ENCODE results near the gene TARS3. TPM values are rescaled to one million over a fixed set of nuclear protein-coding genes. Genes with fewer than 3 reads are reported as not detected.

TARS3 gene
- total RNA-seq, 1 donor from 2014 or later, result 8.2 TPM

GRCh38 chr15:101611007-101611406 lies 113.3 kb downstream of the TARS3 start:
- Mint-ChIP-seq H3K36me3 (ENCODE audit: low read depth, unreplicated experiment) (no peaks in the 10 kb centered on the region), H3K27me3 (ENCODE audit: unreplicated experiment) (peaks cover 14% of the 10 kb centered on the region), H3K9me3 (ENCODE audit: unreplicated experiment) (no peaks in the 10 kb centered on the region), H3K27ac (ENCODE audit: unreplicated experiment) (no peak overlapping the region), H3K4me1 (ENCODE audit: unreplicated experiment) (peaks cover 17% of the 10 kb centered on the region), H3K4me3 (ENCODE audit: unreplicated experiment) (no peak overlapping the region)
- DNase-seq (ENCODE audit: low spot score), result no peak
- TF ChIP-seq CTCF (IDR thresholded peaks at IDR 0.05; ENCODE audit: unreplicated experiment), result no peak

GRCh38 chr15:101610611-101611000 lies 113.7 kb downstream of the TARS3 start:
- DNase-seq (ENCODE audit: low spot score), result no peak

GRCh38 chr15:101609742-101610610 lies 114.3 kb downstream of the TARS3 start:
- H3K27me3 Mint-ChIP-seq (ENCODE audit: unreplicated experiment), result peaks cover 11% of the 10 kb centered on the region
- H3K36me3 Mint-ChIP-seq (ENCODE audit: low read depth, unreplicated experiment), result no peaks in the 10 kb centered on the region
- peaks cover 17% of the 10 kb centered on the region for H3K4me1 Mint-ChIP-seq (ENCODE audit: unreplicated experiment)
- DNase-seq (ENCODE audit: low spot score), result no peak
- no peak overlapping the region for H3K27ac Mint-ChIP-seq (ENCODE audit: unreplicated experiment)
- no peak for TF ChIP-seq CTCF (IDR thresholded peaks at IDR 0.05; ENCODE audit: unreplicated experiment)
- H3K9me3 Mint-ChIP-seq (ENCODE audit: unreplicated experiment), result no peaks in the 10 kb centered on the region
- H3K4me3 Mint-ChIP-seq (ENCODE audit: unreplicated experiment), result no peak overlapping the region

More at GRCh38 chr15:101610611-101611000, 113.7 kb downstream of the TARS3 start:
- H3K4me1 Mint-ChIP-seq (ENCODE audit: unreplicated experiment), result peaks cover 16% of the 10 kb centered on the region
- H3K36me3 Mint-ChIP-seq (ENCODE audit: low read depth, unreplicated experiment), result no peaks in the 10 kb centered on the region
- H3K27ac Mint-ChIP-seq (ENCODE audit: unreplicated experiment), result no peak overlapping the region
- H3K4me3 Mint-ChIP-seq (ENCODE audit: unreplicated experiment), result no peak overlapping the region
- TF ChIP-seq CTCF (IDR thresholded peaks at IDR 0.05; ENCODE audit: unreplicated experiment), result no peak
- peaks cover 14% of the 10 kb centered on the region for H3K27me3 Mint-ChIP-seq (ENCODE audit: unreplicated experiment)
- H3K9me3 Mint-ChIP-seq (ENCODE audit: unreplicated experiment), result no peaks in the 10 kb centered on the region

- H3K27ac Mint-ChIP-seq (ENCODE audit: unreplicated experiment), result no peak overlapping the region
- H3K27me3 Mint-ChIP-seq (ENCODE audit: unreplicated experiment), result peaks cover 6% of the 10 kb centered on the region
- H3K9me3 Mint-ChIP-seq (ENCODE audit: unreplicated experiment), result no peaks in the 10 kb centered on the region
- no peaks in the 10 kb centered on the region for H3K36me3 Mint-ChIP-seq (ENCODE audit: low read depth, unreplicated experiment)
- H3K4me3 Mint-ChIP-seq (ENCODE audit: unreplicated experiment), result no peak overlapping the region
- H3K4me1 Mint-ChIP-seq (ENCODE audit: unreplicated experiment), result peaks cover 17% of the 10 kb centered on the region
- DNase-seq (ENCODE audit: low spot score), result no peak
- TF ChIP-seq CTCF (IDR thresholded peaks at IDR 0.05; ENCODE audit: unreplicated experiment), result no peak
These were observed 116.1 kb downstream of the TARS3 start for GRCh38 chr15:101608201-101608600.

- Mint-ChIP-seq H3K27me3 (ENCODE audit: unreplicated experiment) (peaks cover 6% of the 10 kb centered on the region), H3K36me3 (ENCODE audit: low read depth, unreplicated experiment) (no peaks in the 10 kb centered on the region), H3K4me3 (ENCODE audit: unreplicated experiment) (no peak overlapping the region), H3K27ac (ENCODE audit: unreplicated experiment) (no peak overlapping the region), H3K4me1 (ENCODE audit: unreplicated experiment) (peaks cover 17% of the 10 kb centered on the region), H3K9me3 (ENCODE audit: unreplicated experiment) (no peaks in the 10 kb centered on the region)
- TF ChIP-seq CTCF (IDR thresholded peaks at IDR 0.05; ENCODE audit: unreplicated experiment), result no peak
- no peak for DNase-seq (ENCODE audit: low spot score)
These were observed 117.2 kb downstream of the TARS3 start for GRCh38 chr15:101607108-101607507.

Data from endothelial cell (in vitro differentiated cells).